Islet precursor cell (in vitro differentiated cells): ENCODE data around the gene NKD2.
"Not testable (repeated sequence)": the region's sequence is repeated elsewhere in the genome, so short reads cannot be mapped to it uniquely, and the experiment has no call there.

Experiments used
- DNase-seq: peaks from one replicate; pipeline ENCODE4 v3.0.0-alpha.2; 2018

NKD2 gene

GRCh38 chr5:1075931-1076330 is 67.3 kb downstream of the NKD2 start:
- DNase-seq = no peak

- no peak for DNase-seq
Measured at GRCh38 chr5:1076406-1076805, 67.8 kb downstream of the NKD2 start.

GRCh38 chr5:1077026-1077425 is 68.4 kb downstream of the NKD2 start:
- DNase-seq = no peak

GRCh38 chr5:1077491-1078020 is 69.0 kb downstream of the NKD2 start:
- no peak for DNase-seq

GRCh38 chr5:1078206-1078605 is 69.6 kb downstream of the NKD2 start:
- DNase-seq = no peak

- DNase-seq = no peak
Measured at GRCh38 chr5:1078851-1079250, 70.2 kb downstream of the NKD2 start.

- DNase-seq = no peak
Measured at GRCh38 chr5:1079486-1079885, 70.9 kb downstream of the NKD2 start.

GRCh38 chr5:1079961-1080360 is 71.4 kb downstream of the NKD2 start:
- DNase-seq = no peak

GRCh38 chr5:1080432-1080831 is 71.8 kb downstream of the NKD2 start:
- no peak for DNase-seq

- no peak for DNase-seq
Measured at GRCh38 chr5:1081519-1081918, 72.9 kb downstream of the NKD2 start.

GRCh38 chr5:1083026-1083425 is 74.4 kb downstream of the NKD2 start:
- DNase-seq = not testable (repeated sequence)

GRCh38 chr5:1083823-1084605 is 75.4 kb downstream of the NKD2 start:
- DNase-seq = no peak

GRCh38 chr5:1085391-1085790 is 76.8 kb downstream of the NKD2 start:
- no peak for DNase-seq

GRCh38 chr5:1086137-1086536 is 77.5 kb downstream of the NKD2 start:
- no peak for DNase-seq

- DNase-seq = no peak
Measured at GRCh38 chr5:1086871-1087270, 78.3 kb downstream of the NKD2 start.

- DNase-seq = no peak
Measured at GRCh38 chr5:1087428-1087827, 78.8 kb downstream of the NKD2 start.

- no peak for DNase-seq
Measured at GRCh38 chr5:1088031-1088430, 79.4 kb downstream of the NKD2 start.
